GM19395 (cell line): ENCODE data around the gene PFKFB1.
"Not testable (repeated sequence)": the region's sequence is repeated elsewhere in the genome, so short reads cannot be mapped to it uniquely, and the experiment has no call there.

Experiments
- ATAC-seq: cut with Tn5 transposase; IDR thresholded peaks from one replicate; pipeline ENCODE4 v1.9.1; 2021; ENCODE audit warnings: mild to moderate bottlenecking, moderate library complexity; ENCODE audit not compliant: unreplicated experiment

PFKFB1 gene

DNA sequence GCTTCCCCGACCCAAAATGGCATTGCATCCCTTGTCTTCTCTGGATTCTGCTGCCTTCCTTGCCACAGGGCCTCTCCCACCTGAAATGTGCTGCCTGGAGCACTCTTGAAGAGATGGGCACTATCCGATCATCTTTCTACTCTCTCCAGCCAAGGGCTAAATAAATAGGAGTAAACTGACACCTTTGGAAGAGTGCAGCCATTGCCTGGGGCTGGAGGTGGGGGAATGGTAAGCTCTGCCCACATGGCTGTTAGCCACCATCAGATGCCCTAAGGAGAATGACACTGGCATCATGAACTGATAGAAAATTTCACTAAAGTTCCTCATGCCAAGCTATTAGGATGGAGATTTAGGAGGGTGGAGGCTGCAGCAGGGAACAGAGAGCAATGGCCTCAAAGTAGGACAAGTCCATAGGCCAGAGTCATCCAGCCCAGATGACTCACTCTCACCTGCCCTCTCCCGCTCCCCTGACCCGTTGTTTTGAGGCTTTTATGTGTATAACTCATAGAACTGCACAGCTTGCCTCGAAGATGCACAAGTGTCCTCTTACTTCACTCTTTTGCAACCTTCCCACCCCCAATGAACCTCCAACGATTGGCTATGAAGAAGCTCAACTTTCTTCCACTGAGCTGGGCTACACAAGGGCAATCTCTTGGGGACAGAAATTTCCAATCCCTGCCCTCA is 822 bp upstream of the PFKFB1 start:
- no peak for ATAC-seq

DNA sequence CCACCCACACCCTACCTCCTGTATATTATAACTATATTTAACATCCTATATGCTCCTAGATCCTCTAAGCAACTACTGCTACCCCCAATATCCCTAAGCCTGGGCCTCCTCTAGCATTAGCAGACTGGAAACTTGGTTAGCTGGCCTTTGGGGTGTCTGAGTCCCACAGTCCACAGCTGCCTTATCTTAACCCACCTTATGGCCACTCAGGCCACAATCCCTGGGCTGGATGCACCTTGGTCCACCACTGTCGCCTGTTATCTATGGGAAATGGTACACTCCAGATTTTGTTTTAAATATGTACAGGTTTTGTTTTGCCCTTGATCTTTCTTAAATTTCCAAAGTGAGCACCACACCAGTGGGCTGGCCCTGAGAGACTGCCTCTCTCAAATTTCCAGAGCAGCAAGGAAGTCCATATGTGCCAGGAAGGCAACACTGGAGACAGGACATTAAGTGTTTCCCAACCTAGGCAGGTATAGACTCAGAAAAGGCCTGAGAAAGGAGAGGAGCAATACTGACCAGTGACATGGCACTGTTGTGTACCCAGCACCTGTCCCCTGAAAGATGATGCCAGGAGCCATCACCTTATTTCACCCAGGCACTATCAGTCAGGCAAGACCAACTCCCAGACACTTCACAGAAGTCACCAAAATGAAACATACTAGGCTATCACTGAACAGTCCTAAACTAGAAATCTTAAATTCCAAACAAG is 921 bp downstream of the PFKFB1 start:
- no peak for ATAC-seq

DNA sequence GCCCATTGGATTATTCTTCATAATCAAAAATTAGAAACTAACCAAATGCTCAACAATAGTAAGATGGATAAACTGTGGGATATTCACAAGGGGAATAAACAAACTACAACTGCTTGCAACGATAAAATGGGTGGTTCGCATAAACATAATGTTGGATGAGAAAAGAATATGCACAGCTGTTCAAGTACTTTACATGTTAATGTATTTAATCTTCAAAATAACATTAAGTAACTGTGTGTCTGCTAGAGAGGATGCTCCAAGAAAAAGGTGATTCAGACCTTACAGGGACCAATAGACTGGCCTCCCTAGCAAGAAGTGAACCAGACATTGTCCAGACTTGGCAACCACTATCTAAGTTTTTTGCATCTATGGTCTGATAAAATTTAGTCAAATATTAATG is 2.3 kb downstream of the PFKFB1 start:
- ATAC-seq, result no peak

DNA sequence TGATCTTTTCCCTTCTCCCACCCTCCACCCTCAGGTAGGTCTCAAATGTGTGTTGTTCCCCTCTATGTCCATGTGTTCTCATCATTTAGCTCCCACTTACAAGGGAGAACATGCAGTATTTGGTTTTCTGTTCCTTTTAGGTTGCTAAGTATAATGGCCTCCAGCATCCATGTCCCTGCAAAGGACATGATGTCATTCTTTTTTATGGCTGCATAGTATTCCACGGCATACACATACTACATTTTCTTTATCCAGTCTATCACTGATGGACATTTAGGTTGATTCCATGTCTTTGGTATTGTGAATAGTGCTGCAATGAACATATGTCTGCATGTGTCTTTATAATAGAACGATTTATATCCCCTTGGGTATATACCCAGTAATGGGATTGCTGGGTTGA is 10.7 kb downstream of the PFKFB1 start:
- ATAC-seq, result not testable (repeated sequence)

DNA sequence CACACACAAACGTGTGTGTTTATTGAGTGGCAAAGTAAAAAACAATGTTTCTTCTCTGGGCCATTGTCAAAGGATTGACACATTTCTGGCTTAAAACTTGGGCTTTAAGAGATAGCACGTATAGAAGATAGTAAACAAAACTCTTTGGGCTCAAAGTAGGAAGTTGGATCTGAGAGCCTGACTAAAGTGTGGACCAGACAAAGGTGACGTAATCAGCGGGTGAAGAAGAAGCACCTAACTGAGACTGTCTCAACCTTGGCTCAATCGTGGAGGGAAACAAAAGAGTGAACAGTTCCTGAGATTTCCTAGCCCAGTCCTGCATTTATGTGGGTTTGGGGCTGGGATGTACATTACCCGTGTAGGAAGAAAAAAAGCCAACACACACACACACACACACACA is 13.7 kb downstream of the PFKFB1 start:
- ATAC-seq, result no peak

DNA sequence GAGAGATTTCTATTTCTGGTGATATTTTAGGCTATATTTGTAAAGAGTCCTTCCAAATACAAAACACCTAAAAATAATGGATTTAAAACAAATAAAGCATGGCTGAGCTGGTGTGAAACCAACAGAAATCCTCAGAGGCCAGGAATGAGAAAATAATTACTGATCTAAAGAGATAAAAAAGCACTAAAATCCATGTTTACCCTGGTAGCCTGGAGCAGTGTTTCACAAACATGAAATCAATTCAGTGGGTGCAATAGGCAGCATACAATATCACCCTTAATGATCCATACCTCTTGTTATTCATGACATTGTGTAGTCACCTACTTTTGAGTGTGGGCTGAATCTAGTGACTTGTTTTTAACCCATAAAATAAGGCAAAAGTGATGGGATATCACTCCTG is 14.6 kb downstream of the PFKFB1 start:
- ATAC-seq, result no peak

DNA sequence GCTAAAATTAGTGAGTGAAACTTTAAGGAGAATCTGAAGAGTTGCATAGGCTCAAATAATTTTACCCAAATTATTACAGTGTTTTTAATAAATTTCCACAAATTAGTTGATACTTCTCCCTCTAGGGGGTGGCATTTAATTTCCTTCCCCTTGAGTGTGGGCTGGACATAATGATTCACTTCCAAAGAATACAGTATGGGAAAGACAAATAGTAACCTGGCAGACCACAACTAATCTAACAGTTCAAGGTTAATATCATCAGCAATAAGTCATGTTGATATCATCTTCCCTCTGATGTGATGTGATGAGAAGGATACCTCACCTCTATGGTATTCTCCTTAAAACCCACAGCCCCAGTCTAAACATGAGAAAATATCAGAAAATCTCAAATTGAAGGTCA is 15.5 kb downstream of the PFKFB1 start:
- ATAC-seq, result no peak

DNA sequence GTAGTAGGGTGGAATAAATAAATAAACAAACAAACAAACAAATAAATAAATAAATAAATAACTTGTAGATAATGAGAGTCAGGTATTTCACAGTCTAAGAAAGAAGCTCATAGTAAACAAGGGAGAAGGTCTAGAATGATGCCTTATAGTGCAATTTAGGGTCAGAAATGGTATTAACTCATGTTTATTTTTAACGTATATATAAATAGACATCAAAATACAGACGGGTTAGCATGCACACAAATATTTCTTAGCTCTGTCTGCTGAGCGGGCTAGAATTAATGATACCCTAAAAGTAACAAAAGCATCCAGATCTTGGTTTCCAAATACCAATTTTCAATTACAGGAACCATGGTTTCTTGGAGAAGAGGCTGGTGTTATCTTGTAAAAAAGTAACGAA is 16.6 kb downstream of the PFKFB1 start:
- ATAC-seq, result no peak

DNA sequence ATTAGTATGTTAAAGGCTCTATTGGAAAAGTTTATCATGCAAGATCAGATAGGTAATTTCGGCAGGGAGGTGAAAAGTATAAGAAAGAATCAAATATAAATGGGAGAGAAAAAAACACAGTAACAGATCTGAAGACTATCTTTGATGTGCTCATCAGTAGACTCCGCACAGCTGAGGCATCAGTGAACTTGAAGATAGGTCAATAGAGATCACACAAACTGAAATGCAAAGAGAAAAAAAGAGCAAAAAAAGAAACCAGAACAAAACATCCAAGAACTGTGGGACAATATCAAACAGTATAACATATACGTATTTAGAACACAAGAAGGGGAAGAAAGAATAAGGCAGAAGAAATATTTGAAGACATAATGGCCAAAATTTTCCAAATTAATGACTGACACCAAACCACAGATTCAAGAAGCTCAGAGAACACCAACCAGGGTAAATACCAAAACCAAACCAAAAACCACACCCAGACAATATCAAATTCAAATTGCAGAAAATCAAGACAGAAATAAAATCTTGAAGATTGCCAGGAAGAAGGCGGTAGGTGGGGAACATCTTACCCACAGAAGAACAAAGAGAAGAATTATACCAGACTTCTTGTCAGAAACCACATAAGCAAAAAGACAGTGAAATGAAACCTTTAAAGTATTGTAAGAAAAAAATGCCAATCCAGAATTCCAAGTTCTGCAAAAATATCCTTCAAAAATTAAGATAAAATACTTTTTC is 29.1 kb downstream of the PFKFB1 start:
- no peak for ATAC-seq

DNA sequence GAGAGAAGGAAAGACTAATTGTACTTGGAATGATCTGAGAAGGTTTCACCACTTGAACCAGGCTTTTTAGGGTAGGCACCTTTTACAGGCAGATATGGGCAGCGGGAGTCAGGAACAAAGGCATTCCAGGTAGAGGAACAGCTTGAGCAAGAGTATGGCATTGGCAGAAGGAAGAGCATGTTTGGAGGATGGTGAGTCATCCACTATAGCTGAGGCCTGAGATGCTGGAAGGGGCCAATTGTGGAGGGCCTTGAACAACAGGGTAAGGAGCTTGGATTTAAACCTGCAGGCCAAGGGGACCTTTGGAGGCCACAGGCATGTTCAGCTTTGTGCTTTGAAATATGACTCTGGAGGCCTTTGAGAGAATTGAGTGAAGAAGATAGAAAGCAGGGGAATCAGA is 32.2 kb downstream of the PFKFB1 start:
- ATAC-seq, result no peak

DNA sequence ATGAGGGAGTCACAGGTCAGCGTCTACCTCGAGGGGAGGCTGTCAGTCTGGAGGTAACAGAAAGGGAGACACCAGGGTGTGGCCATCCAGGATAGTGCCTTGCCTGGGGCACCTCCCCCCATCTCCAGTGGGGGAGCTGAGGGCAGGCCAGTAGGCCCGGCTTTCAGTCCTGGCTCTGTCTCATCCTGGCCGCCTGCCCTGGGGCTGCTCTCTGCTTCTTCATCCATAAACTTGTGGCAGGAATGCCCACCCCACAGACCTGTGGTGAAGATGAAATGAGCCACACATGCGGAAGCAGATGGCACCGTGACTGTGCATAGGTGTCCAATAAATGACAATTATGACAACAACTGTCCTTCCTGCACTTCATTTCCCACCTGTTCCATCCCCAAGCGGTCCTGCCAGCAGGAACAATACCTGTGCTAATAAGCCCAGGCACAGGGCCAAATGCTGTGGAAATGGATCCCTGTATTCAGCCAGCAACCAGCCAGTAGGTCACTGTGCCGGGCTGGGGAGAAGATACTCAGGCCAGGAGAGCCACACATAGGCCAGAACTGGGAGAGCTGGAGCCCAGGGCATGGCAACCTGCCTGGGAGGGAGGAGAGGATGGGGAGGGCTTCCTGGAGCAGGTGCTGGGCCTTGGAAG is 43.1 kb downstream of the PFKFB1 start:
- no peak for ATAC-seq

DNA sequence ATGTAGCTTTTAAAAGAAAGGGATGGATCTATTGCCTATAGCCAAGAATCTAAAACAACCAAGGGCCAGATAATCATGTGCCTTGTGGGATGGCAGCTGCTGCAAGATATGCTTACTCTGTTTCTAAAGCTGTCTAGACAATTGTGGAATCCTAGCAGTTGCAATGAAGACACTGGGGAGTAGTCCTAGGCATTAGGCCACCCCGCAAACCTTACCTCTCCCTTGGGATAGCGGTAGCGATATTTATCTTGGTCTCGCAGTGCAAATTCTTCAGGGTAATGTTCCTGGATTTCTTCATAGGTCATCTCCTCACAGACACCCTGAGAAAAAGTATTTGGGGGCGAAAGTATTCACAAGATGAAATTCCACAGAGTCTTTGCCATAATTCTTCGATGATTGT is 48.8 kb downstream of the PFKFB1 start:
- ATAC-seq, result no peak

DNA sequence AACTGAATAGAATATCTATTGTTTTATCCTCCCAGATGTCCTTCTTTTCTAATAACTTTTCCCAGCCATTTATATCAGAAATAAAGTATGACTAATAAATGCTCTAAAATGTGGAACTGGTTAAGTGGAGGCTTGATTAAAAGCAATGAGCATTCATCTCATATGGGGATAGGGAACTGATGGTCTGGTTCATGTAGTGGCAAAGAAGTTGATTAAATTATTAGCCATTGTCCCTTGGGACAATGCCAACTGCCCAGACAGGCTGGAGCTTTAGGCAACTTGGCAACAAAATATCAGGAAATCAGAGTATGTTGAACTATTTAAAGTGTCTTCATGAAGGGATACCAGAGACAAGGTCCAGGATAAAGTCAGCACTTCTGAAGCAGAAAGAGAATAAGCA is 49.2 kb downstream of the PFKFB1 start:
- ATAC-seq, result no peak

DNA sequence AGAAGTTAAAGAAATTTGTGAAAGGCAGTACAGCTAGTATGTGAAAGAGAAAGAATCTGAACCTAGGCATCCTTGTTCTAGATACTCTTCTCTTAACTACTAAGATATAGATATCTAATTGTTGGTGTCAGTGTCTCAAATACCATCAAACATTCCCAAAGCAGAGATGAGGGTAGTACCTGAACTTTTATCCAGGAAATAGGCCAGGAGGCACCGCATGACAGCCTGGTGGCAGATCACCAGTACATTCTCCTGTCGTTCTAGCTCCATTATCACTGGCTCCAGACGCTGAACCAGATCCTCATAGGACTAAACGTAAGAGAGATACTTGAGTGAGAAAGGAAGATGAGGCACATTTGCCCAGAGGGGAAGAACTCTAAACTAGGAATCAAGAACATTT is 56.6 kb downstream of the PFKFB1 start:
- ATAC-seq, result no peak

DNA sequence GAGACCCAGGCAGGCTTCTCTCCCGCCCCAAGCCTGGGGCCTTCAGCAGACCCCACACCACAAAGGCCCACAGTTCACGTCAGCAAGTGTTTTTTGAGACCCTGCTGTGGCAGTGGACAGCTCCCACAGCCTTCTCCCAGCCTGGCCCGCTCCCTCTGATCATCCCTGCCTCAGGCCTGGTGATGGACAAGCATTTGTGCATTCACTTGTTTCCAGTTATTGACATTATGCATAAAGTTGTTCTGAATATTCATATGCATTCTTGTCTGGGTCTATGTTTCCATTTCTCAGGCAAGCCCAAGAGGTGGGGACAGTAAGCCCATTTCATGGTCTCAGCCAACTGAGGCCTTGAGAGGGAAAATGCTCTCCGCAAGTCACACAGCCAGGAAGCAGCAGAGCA is 58.7 kb downstream of the PFKFB1 start:
- no peak for ATAC-seq

DNA sequence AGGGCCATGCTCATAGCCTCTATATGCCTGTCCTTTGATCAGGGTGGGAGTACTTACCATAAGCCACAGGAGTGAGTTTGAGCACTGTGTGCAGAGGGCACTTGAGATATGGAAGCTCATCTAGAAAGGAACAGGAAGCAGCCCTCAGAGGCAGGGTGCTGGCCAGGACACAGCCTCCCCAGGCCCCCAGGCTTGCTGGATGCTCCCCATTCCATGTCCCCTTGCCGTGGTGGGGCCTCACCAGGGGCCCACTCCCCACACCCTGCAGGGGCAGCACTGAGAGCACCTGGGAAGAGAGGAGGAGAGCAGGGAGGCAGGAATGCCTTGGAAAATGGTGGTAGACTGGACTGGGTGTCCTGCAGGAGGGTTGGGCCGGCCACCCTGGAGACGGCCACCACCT is 59.1 kb downstream of the PFKFB1 start:
- no peak for ATAC-seq

DNA sequence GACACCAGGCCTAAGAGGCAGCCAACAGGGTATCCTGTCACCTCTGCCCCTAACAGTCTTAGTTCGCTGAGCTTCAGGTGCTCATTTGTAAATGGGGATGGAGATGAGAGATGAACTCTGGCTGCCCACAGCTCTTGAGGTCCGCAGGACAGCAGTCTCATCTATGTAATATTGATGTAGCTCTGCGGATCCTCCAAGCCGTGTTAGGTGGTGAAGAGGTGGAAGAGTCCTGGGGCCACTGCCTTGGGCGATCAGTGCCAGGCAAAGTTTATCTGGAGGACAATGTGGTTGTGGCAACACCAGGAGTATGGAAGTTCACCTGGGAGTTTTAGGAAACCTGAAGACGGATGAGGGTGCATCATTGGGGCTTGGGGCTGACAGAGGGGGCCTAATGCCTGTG is 59.9 kb downstream of the PFKFB1 start:
- no peak for ATAC-seq

DNA sequence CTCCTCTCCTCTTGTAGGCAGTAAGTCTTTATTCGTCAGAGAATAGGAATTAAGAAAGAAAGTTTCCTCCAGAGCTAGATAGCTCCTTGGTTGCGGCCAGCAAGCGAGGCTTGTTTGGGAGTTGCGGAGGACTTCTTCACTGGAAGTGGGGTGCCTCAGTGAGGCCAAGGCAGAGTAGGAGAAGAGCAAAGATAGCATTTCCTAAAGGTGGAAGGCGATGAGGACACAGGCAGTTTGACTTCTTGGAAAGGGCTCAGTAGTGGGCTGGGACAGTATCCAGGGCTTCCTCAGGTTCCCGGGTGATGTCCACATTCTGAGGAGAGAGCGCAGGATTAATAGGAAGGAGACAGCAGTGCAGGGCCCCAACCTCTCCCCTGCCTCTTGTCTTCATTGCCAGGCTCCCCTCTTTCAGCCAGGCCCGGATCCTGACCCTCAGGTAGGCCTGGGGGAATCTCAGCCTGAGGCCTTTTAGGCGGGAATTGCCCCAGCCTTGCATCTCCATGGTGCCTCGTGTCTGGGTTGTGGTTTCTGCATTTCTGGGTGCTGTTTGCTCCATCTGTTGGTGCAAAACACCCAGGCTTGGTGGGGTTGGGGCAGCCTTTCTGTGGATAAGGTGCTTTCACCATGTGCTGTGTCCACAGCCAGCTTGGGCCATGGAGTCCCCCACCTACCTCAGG is 60.7 kb downstream of the PFKFB1 start:
- no peak for ATAC-seq

DNA sequence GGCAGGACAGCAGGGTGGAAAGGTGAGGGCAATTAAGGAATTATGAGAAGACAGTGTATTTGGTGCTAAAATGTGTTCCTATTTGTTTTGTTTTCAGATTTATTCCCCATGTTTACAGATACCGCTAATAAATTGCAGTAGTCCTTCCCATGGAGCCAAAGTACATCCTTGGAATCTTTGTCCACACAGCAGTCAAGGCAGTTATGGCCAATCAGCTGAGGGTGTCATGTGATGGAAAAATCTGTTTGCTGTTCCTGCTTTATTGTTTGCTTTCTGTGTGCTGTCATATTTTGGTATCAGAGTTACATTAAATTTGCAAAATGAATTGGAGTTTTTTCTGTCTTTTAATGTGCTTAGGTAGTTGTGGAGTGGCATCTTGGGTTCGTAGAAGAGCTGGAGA is 62.9 kb downstream of the PFKFB1 start:
- no peak for ATAC-seq

DNA sequence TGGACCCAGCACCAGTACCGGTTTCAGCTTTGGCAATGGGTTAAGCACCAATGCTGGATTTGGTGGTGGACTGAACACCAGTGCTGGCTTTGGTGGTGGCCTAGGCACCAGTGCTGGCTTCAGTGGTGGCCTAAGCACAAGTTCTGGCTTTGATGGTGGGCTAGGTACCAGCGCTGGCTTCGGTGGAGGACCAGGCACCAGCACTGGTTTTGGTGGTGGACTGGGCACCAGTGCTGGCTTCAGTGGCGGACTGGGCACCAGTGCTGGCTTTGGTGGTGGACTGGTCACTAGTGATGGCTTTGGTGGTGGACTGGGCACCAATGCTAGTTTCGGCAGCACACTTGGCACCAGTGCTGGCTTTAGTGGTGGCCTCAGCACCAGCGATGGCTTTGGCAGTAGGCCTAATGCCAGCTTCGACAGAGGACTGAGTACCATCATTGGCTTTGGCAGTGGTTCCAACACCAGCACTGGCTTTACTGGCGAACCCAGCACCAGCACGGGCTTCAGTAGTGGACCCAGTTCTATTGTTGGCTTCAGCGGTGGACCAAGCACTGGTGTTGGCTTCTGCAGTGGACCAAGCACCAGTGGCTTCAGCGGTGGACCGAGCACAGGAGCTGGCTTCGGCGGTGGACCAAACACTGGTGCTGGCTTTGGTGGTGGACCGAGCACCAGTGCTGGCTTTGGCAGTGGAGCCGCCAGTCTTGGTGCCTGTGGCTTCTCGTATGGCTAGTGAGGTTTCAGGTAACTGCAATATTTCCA is 63.5 kb downstream of the PFKFB1 start:
- ATAC-seq, result no peak
